ENCODE measurements around the gene ITIH1.

The ITIH1 gene

GRCh38 chr3:52790337-52790736 lies 12.9 kb downstream of the ITIH1 start:
- in situ Hi-C loops (cut with MboI; ENCODE audit: low sequenced_read_pairs), result no loop called here

GRCh38 chr3:52790741-52791140 lies 13.3 kb downstream of the ITIH1 start:
- in situ Hi-C loops (cut with MboI; ENCODE audit: low sequenced_read_pairs), result no loop called here

- in situ Hi-C loops (cut with MboI; ENCODE audit: low sequenced_read_pairs), result no loop called here
These were observed 14.0 kb downstream of the ITIH1 start for GRCh38 chr3:52791366-52791765.

- in situ Hi-C loops (cut with MboI; ENCODE audit: low sequenced_read_pairs), result no loop called here
These were observed 14.5 kb downstream of the ITIH1 start for GRCh38 chr3:52791928-52792327.

- in situ Hi-C loops (cut with MboI; ENCODE audit: low sequenced_read_pairs), result no loop called here
These were observed 15.0 kb downstream of the ITIH1 start for GRCh38 chr3:52792413-52792812.

GRCh38 chr3:52792961-52793695 lies 15.7 kb downstream of the ITIH1 start:
- in situ Hi-C loops (cut with MboI; ENCODE audit: low sequenced_read_pairs), result no loop called here

- in situ Hi-C loops (cut with MboI; ENCODE audit: low sequenced_read_pairs), result no loop called here
These were observed 16.6 kb downstream of the ITIH1 start for GRCh38 chr3:52793702-52794611.

GRCh38 chr3:52794612-52795099 lies 17.3 kb downstream of the ITIH1 start, which contains the start of gene ITIH3:
Gene ITIH3 (plus strand): TSS chr3:52794796. CDS start chr3:52794804, 8 bp downstream.
- in situ Hi-C loops (cut with MboI; ENCODE audit: low sequenced_read_pairs), result no loop called here

- in situ Hi-C loops (cut with MboI; ENCODE audit: low sequenced_read_pairs), result no loop called here
These were observed 18.0 kb downstream of the ITIH1 start for GRCh38 chr3:52795298-52795900.

- in situ Hi-C loops (cut with MboI; ENCODE audit: low sequenced_read_pairs), result no loop called here
These were observed 19.0 kb downstream of the ITIH1 start for GRCh38 chr3:52796411-52796810.

GRCh38 chr3:52798376-52798977 lies 21.1 kb downstream of the ITIH1 start:
- in situ Hi-C loops (cut with MboI; ENCODE audit: low sequenced_read_pairs), result no loop called here

GRCh38 chr3:52798978-52799476 lies 21.6 kb downstream of the ITIH1 start:
- in situ Hi-C loops (cut with MboI; ENCODE audit: low sequenced_read_pairs), result no loop called here

- in situ Hi-C loops (cut with MboI; ENCODE audit: low sequenced_read_pairs), result no loop called here
These were observed 22.7 kb downstream of the ITIH1 start for GRCh38 chr3:52800079-52800478.

GRCh38 chr3:52801839-52802238 lies 24.4 kb downstream of the ITIH1 start:
- in situ Hi-C loops (cut with MboI; ENCODE audit: low sequenced_read_pairs), result no loop called here

- in situ Hi-C loops (cut with MboI; ENCODE audit: low sequenced_read_pairs), result no loop called here
These were observed 28.1 kb downstream of the ITIH1 start for GRCh38 chr3:52805270-52806039.

GRCh38 chr3:52809149-52809548 lies 31.8 kb downstream of the ITIH1 start:
- in situ Hi-C loops (cut with MboI; ENCODE audit: low sequenced_read_pairs), result no loop called here

GRCh38 chr3:52809662-52810377 lies 32.4 kb downstream of the ITIH1 start:
- in situ Hi-C loops (cut with MboI; ENCODE audit: low sequenced_read_pairs), result no loop called here

GRCh38 chr3:52810923-52811322 lies 33.5 kb downstream of the ITIH1 start:
- in situ Hi-C loops (cut with MboI; ENCODE audit: low sequenced_read_pairs), result no loop called here

- in situ Hi-C loops (cut with MboI; ENCODE audit: low sequenced_read_pairs), result no loop called here
These were observed 34.1 kb downstream of the ITIH1 start for GRCh38 chr3:52811452-52812011.

Measured in hTERT RPE-1 (cell line).